Mesodermal cell (in vitro differentiated cells): ENCODE measurements around the gene MOGAT3.
"Not testable (repeated sequence)": the region's sequence is repeated elsewhere in the genome, so short reads cannot be mapped to it uniquely, and the experiment has no call there.

ENCODE experiments used
- H3K27ac ChIP-seq: 2 replicates; pipeline ENCODE4 v1.7.0; 2013; ENCODE audit warnings: mild to moderate bottlenecking, low read depth, low read length, moderate library complexity; ENCODE audit not compliant: severe bottlenecking
- H3K36me3 ChIP-seq: 2 replicates; pipeline ENCODE4 v1.7.1; 2013; ENCODE audit warnings: mild to moderate bottlenecking, low read length, moderate library complexity; ENCODE audit not compliant: control insufficient read depth, insufficient read depth
- H3K4me1 ChIP-seq: one replicate; pipeline ENCODE4 v1.7.1; 2013; ENCODE audit warnings: mild to moderate bottlenecking, low read length; ENCODE audit not compliant: insufficient read depth, control insufficient read depth, poor library complexity, severe bottlenecking
- H3K4me3 ChIP-seq: 2 replicates; pipeline ENCODE4 v1.7.0; 2013; ENCODE audit warnings: low read length, control low read depth, mild to moderate bottlenecking; ENCODE audit not compliant: insufficient read depth, poor library complexity, severe bottlenecking; ENCODE audit errors: extremely low read depth
- H3K9me3 ChIP-seq: 2 replicates; pipeline ENCODE4 v1.7.1; 2013; ENCODE audit warnings: mild to moderate bottlenecking, low read length, moderate library complexity; ENCODE audit not compliant: control insufficient read depth
- WGBS, 2 experiments: methylation state at CpG; one replicate each; pipeline ENCODE4 v1.1.5; 2013; ENCODE audit warnings: missing lambda C conversion rate in 2 of 2; ENCODE audit not compliant: insufficient coverage in 2 of 2; 5-methylcytosine and 5-hydroxymethylcytosine counted together

MOGAT3 gene

DNA sequence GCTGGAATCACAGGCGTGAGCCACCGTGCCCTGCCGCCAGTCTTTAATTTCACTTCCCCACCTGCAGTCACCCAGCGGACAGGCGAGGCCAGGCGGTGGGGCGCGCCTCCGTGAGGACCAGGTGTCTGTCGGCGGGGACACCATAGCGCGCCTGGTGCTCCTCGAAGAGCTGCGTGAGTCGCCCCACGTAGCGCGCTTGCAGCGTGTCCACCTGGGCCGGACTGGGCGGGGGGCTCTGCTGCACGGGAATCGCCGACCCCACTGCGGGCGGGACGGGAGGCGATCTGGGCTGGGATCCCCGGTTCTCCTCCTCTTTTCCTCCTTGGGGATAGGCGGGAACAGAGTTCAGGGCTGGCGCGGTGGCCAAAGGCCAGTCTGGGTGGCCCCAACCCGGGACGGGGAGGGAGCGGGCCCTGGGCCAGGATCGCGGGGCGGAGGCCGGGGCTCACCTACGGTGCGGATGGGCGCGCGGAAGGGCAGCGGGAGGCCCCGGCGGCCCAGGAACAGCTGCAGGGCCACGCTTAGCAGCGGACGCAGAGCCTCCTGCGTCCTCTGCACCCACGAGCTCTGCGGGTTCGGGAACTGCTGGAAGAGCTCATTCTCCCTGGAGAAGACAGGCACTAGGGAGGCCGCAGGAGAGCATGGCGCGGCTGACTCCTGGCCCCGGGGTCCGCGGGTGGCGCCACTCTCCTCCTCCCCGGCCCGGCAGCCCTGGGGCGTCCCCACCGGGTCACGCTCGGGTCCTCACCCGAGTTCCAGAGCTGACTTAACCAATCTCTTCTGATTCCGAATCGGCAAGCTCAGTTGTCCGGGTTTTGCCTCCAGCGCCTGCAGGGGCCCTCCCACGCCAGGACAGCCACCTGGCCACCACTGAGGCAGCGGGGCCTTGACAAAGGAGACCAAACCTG lies 1.1 kb upstream of the MOGAT3 start:
- Histone ChIP-seq H3K36me3 (peaks cover 8% of the 10 kb centered on the region), H3K4me3 (no peak overlapping the region), H3K9me3 (no peaks in the 10 kb centered on the region), H3K4me1 (peaks cover 4% of the 10 kb centered on the region), H3K27ac (no peak overlapping the region)
- 79 to 83% methylated on average over 61 to 70 of the region's 75 CpGs for WGBS, 2 experiments

DNA sequence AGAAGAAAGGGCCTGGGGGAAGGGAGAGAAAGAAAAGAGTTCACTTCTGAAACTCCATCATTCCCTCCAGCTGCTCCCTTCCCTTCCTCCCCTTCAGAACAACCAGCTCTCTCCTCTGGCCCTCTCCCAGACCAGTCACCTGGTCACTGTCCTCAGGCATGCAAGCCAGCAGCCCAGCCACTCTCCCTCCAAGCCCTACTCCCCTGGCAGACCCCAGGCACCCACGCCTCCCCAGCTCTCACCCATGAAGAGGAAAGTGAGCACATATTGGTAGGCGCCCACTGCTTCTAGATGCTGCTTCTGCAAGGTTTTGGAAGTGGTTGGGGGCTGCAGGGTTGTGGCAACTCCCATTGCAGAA lies 353 bp downstream of the MOGAT3 start:
- no peak overlapping the region for H3K4me3 ChIP-seq
- H3K36me3 ChIP-seq: no peaks in the 10 kb centered on the region
- no peaks in the 10 kb centered on the region for H3K9me3 ChIP-seq
- H3K4me1 ChIP-seq: peaks cover 4% of the 10 kb centered on the region
- H3K27ac ChIP-seq: no peak overlapping the region
- WGBS, 2 experiments: 67% methylated on average over 1 of the region's 2 CpGs; no CpG with 5 or more reads in 1 of the 2 experiments

DNA sequence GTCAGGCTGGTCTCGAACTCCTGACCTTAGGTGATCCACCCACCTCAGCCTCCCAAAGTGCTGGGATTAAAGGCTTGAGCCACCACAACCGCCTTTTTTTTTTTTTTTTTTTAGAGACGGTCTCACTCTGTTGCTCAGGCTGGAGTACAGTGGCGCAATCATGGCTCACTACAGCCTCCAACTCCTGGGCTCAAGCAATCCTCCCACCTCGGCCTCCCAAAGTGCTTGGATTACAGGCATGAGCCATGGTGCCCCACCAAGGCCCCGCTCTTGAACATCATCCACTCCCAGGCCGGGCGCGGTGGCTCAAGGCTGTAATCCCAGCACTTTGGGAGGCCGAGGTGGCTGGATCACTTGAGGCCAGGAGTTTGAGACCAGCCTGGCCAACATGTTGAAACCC lies 1.3 kb downstream of the MOGAT3 start:
- not testable (repeated sequence) for H3K4me3 ChIP-seq, H3K36me3 ChIP-seq, H3K9me3 ChIP-seq, H3K4me1 ChIP-seq, H3K27ac ChIP-seq
- 87 to 97% methylated on average over 7 to 8 of the region's 10 CpGs for WGBS, 2 experiments

DNA sequence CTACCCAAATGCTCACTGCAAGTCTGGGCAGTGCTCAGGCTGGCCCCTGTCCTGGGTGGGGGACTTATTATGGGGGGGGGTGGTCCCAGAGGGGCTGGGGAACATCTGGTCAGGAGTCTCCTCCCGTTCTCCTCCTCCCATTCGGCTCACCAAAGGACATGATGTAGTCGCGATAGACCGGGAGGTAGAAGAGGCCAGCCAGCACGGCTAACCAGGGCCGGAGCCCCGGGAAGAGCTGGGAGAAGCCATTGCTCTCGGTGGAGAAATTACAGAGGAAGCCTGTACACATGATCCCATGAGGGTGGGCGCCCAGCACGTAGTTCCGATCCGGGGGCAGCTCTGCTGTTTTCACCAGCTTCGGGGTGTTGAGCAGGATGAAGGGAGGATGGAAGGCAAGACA lies 2.4 kb downstream of the MOGAT3 start:
- no peaks in the 10 kb centered on the region for H3K36me3 ChIP-seq
- H3K4me1 ChIP-seq: peaks cover 4% of the 10 kb centered on the region
- 82 to 89% methylated on average over 12 of the region's 14 CpGs for WGBS, 2 experiments
- H3K4me3 ChIP-seq: no peak overlapping the region
- H3K27ac ChIP-seq: no peak overlapping the region
- H3K9me3 ChIP-seq: no peaks in the 10 kb centered on the region

DNA sequence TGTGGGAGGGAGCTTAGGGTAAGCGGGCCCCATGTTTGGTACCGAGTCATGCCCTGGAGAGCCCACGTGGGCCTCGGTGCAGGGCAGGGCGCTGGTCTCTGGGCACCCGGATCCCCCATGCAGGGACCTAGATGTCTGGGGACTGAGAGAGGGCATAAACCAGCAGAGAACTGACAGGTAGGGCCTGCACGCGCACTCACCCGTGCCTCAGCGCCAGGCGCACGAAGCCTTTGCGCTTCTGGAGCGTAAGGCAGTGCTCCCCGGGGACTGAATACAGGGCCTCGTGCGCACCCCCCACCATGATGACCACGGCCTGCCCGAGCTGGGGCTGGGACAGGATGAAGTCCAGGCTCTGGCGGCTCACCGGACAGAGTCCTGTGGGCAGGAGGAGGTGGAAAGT lies 2.8 kb downstream of the MOGAT3 start:
- no peak overlapping the region for H3K27ac ChIP-seq
- H3K36me3 ChIP-seq: no peaks in the 10 kb centered on the region
- no peak overlapping the region for H3K4me3 ChIP-seq
- peaks cover 4% of the 10 kb centered on the region for H3K4me1 ChIP-seq
- WGBS, 2 experiments: 93 to 96% methylated on average over 19 to 20 of the region's 21 CpGs
- no peaks in the 10 kb centered on the region for H3K9me3 ChIP-seq

DNA sequence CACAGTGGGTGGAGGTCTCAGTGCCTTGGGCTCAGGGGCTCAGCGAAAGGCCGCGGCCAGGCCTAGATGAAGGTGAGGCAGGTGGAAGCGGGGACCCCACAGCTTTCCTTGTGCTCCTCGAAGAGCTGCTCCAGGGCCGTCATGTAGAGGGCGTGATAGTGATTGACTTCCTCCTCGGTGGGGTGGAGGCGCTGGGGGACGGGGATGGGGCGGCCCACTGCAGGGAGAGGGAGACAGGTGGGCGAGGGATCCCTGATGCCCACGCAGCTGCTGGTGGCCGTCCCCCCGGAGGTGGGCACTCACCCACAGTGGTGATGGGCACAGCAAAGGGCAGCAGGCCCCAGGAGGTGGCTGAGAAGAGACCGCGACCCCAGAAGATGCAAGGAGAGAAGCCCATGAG lies 5.0 kb downstream of the MOGAT3 start:
- Histone ChIP-seq H3K27ac (no peak overlapping the region), H3K9me3 (no peaks in the 10 kb centered on the region), H3K36me3 (no peaks in the 10 kb centered on the region), H3K4me1 (peaks cover 2% of the 10 kb centered on the region), H3K4me3 (no peak overlapping the region)
- WGBS, 2 experiments: 91 to 94% methylated on average over 14 of the region's 17 CpGs

DNA sequence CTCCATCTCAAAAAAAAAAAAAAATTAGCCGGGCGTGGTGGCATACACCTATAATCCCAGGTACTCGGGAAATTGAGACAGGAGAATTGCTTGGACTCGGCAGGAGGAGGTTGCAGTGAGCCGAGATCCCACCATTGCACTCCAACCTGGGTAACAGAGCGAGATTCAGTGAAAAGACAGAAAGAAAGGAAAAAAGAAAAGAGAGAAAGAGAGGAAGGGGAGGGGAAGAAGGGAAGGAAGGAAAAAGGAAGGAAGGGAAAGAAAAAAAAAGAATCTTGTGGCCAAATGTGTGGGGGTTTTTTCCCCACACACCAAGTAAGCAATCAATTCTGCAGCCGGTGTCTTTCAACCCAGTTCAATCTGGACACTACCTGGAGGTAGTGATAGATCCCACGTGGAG lies 11.7 kb downstream of the MOGAT3 start:
- Histone ChIP-seq H3K4me3 (no peak overlapping the region), H3K36me3 (no peaks in the 10 kb centered on the region), H3K4me1 (no peaks in the 10 kb centered on the region), H3K27ac (no peak overlapping the region), H3K9me3 (no peaks in the 10 kb centered on the region)
- whole genome bisulfite sequencing, 2 experiments: 29 to 84% methylated on average over 1 to 8 of the region's 8 CpGs

DNA sequence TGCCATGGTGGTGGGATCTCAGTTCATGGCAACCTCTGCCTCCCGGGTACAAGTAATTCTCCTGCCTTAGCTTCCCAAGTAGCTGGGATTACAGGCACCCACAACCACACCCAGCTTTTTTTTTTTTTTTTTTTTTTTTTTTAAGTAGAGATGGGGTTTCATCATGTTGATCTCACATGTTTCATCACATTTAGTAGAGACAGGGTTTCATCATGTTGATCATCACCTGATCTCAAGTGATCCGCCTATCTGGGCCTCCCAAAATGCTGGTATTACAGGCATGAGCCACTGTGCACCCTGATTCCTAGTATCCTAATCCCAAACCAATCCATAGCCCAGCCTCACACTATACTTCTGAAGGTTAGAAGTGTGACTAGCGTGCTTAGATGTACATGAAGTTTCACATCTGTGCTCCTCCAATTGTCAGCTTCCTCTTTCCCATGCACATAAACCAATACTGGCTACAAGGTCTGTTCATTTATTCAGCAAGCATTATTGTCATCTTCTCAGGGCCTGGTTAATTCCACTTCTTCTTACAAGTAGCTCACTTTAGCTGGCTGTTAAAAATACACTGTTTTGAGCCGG lies 13.9 kb downstream of the MOGAT3 start:
- Histone ChIP-seq H3K9me3 (no peaks in the 10 kb centered on the region), H3K27ac (no peak overlapping the region), H3K4me3 (no peak overlapping the region), H3K4me1 (no peaks in the 10 kb centered on the region), H3K36me3 (no peaks in the 10 kb centered on the region)
- WGBS, 2 experiments: 91 to 100% methylated on average over 3 of the region's 4 CpGs

DNA sequence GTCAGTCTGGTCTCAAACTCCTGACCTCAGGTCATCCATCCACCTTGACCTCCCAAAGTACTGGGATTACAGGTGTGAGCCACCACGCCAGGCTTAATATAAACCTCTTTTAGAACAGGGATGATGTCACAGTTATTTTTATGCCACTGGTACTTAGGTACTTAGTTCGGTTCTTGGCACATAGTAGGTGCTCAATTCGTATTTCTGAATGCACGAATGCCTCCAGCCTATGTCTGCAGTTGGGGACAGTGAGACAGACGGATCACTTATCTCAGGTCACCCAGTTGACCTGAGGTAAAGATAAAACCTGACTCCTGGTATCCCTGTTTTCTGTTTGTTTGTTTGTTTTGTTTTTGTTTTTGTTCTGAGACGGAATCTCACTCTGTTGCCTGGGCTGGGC lies 14.6 kb downstream of the MOGAT3 start:
- Histone ChIP-seq H3K4me3 (no peak overlapping the region), H3K27ac (no peak overlapping the region), H3K4me1 (no peaks in the 10 kb centered on the region), H3K36me3 (no peaks in the 10 kb centered on the region), H3K9me3 (no peaks in the 10 kb centered on the region)
- WGBS, 2 experiments: 91 to 95% methylated on average over 5 to 6 of the region's 6 CpGs

DNA sequence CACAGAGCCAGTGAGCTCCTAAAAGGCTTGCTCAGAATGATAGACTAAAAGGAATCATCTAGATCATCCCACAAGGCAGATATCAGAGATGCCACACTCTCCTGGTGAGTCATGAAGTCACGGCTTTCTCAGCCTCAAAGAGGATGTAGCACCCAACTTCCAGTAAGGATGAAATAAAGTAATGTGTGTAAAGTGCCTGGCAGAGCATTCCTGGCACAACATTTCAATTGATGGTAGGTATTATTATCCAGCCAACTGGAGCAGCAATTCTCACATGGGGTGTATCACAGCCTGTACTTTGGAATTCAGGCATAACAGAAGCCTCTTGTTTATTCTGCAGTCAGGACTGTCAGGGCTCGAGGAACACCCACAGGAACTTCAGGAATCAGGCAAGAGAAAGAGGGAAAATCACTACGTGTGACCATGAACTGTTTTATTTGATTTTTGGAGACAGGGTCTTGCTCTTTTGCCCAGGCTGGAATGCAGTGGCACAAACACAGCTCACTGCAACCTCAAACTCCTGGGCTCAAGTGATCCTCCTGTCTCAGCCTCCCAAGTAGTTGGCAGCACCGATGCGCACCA lies 15.5 kb downstream of the MOGAT3 start:
- Histone ChIP-seq H3K27ac (no peak overlapping the region), H3K36me3 (no peaks in the 10 kb centered on the region), H3K9me3 (no peaks in the 10 kb centered on the region), H3K4me3 (no peak overlapping the region), H3K4me1 (no peaks in the 10 kb centered on the region)
- 63 to 69% methylated on average over 4 to 5 of the region's 5 CpGs for WGBS, 2 experiments
